SK-N-SH treated with all-trans-retinoic acid at 6 μM for 48 hours (cell line): ENCODE results near the gene UGT1A8.

Source experiments
- CREB5 ChIP-seq: fragments of 250-450 bp; sonication (Bioruptor Pico); IDR thresholded peaks from 2 replicates; pipeline ENCODE4 v1.5.1; 2020; ENCODE audit warnings: low read depth, mild to moderate bottlenecking, moderate library complexity
- PATZ1 ChIP-seq: fragments of 250-450 bp; sonication (Bioruptor Pico); IDR thresholded peaks from 2 replicates; pipeline ENCODE4 v1.8.0; 2020; ENCODE audit warnings: mild to moderate bottlenecking, moderate library complexity, borderline replicate concordance
- RARB ChIP-seq: fragments of 250-450 bp; sonication (Bioruptor Pico); IDR thresholded peaks from 2 replicates; pipeline ENCODE4 v1.8.0; 2021; ENCODE audit warnings: mild to moderate bottlenecking, moderate library complexity
- ZC3H10 ChIP-seq: fragments of 250-450 bp; sonication (Bioruptor Pico); IDR thresholded peaks from 2 replicates; pipeline ENCODE4 v1.5.1; 2021; ENCODE audit warnings: mild to moderate bottlenecking, moderate library complexity
- ZFP3 ChIP-seq: fragments of 250-450 bp; sonication (Bioruptor Pico); IDR thresholded peaks from 2 replicates; pipeline ENCODE4 v1.5.0; 2020; ENCODE audit warnings: mild to moderate bottlenecking, moderate library complexity
- ZFP30 ChIP-seq: fragments of 450-650 bp; formaldehyde crosslinking; IDR thresholded peaks from 2 replicates; pipeline ENCODE4 v1.5.0; 2022; ENCODE audit warnings: mild to moderate bottlenecking, moderate library complexity

- TF ChIP-seq PATZ1 (CRISPR knock-in tag) (no peak), RARB (CRISPR knock-in tag) (no peak), ZC3H10 (no peak), CREB5 (CRISPR knock-in tag) (no peak), ZFP30 (no peak), ZFP3 (CRISPR knock-in tag) (no peak)
Measured at GRCh38 chr2:233707940-233708644, 90.7 kb downstream of the UGT1A8 start.
